Tibial artery (tissue), 4 donors: ENCODE measurements around the gene SH3BGRL3.

Source experiments
- DNase-seq, 2 donors: peaks; one replicate each; pipeline ENCODE4 v3.0.0-alpha.2; 2019
- H3K27ac ChIP-seq, 2 donors: fragments of 200-600 bp; sonication (generic) in 1 of 2; 1 replicate in 1 of 2; 2 replicates in 1 of 2; pipeline ENCODE4 v1.5.1; 2018 to 2019; ENCODE audit warnings: mild to moderate bottlenecking in 1 of 2
- H3K27me3 ChIP-seq, 2 donors: fragments of 200-600 bp; sonication (generic) in 1 of 2; one replicate each; pipeline versions ENCODE4 v1.5.1 to v1.6.0; 2016 to 2019
- H3K36me3 ChIP-seq, 3 donors: fragments of 200-600 bp; sonication (generic) in 2 of 3; one replicate each; pipeline ENCODE4 v1.5.1; 2016 to 2019; ENCODE audit warnings: mild to moderate bottlenecking in 2 of 3
- H3K4me1 ChIP-seq, 4 donors: fragments of 200-600 bp; sonication (generic) in 2 of 4; 1 replicate in 3 of 4; 2 replicates in 1 of 4; pipeline ENCODE4 v1.5.1; 2016 to 2019
- H3K4me3 ChIP-seq, 2 donors: fragments of 200-600 bp; sonication (generic) in 1 of 2; 1 replicate in 1 of 2; 2 replicates in 1 of 2; pipeline ENCODE4 v1.5.1; 2018 to 2019; ENCODE audit warnings: mild to moderate bottlenecking in 2 of 2
- H3K9me3 ChIP-seq, 3 donors: fragments of 200-600 bp; sonication (generic) in 1 of 3; one replicate each; pipeline ENCODE4 v1.5.1; 2016 to 2019
- intact Hi-C: fragments of 100-400 bp; cut with DNase I; formaldehyde crosslinking; loops from one replicate; pipeline ENCODE4 v1.15.0; 2023; ENCODE audit warnings: low total_unique reads
- TF ChIP-seq, protein P1 (sequence below), 2 experiments: fragments of 200-600 bp in 1 of 2; fragments of 450-650 bp in 1 of 2; IDR thresholded peaks; one replicate each; pipeline ENCODE4 v1.5.1; 2017 to 2019; ENCODE audit warnings: antibody characterized with exemption in 2 of 2, mild to moderate bottlenecking in 1 of 2, moderate library complexity in 1 of 2

SH3BGRL3 gene

DNA sequence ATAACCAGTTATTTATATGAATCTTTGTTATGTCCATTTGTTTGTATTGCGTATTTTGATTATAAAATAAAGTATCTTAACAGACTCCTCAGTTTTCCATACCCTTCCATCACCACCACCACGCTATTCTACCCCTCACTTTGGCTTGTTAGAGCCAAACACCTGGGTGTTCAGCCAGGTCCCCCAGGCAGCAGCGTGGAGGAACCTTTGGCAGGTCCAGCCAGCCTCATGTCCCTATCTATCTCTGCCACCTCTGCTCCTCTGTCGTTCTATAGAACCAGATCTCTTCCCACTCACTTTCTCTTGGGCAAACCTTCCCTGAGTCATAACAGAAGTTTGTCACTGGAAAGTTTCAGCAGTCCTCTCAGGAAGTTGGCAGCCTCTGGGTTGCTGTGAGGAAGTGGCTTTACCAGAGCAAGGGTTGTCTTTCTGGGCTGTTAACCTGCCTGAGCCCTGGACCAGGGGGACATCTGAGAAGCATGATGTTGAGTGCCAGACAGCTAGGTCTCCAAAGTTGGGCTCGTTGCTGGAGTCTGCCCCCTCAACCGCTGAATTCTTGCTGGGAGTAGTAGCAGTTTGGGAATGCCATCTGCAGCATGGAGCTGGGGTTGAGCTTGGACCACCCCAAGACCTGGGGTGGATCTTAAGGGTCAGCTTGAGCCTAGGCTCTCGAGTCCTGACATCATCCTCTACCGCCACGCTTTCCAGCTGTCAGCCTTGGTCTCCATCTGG is 996 bp upstream of the SH3BGRL3 start:
- Histone ChIP-seq H3K4me1 (peaks cover 0 to 76% (median 63%) of the 10 kb centered on the region in 4 donors), H3K27ac (peak overlapping the region; percentile 86 to 92), H3K4me3 (peak overlapping the region; percentile 74 to 88), H3K9me3 (no peaks in the 10 kb centered on the region), H3K36me3 (no peaks in the 10 kb centered on the region), H3K27me3 (no peaks in the 10 kb centered on the region)
- TF ChIP-seq, protein P1, sequence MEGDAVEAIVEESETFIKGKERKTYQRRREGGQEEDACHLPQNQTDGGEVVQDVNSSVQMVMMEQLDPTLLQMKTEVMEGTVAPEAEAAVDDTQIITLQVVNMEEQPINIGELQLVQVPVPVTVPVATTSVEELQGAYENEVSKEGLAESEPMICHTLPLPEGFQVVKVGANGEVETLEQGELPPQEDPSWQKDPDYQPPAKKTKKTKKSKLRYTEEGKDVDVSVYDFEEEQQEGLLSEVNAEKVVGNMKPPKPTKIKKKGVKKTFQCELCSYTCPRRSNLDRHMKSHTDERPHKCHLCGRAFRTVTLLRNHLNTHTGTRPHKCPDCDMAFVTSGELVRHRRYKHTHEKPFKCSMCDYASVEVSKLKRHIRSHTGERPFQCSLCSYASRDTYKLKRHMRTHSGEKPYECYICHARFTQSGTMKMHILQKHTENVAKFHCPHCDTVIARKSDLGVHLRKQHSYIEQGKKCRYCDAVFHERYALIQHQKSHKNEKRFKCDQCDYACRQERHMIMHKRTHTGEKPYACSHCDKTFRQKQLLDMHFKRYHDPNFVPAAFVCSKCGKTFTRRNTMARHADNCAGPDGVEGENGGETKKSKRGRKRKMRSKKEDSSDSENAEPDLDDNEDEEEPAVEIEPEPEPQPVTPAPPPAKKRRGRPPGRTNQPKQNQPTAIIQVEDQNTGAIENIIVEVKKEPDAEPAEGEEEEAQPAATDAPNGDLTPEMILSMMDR (IDR thresholded peaks at IDR 0.05) = no peak
- intact Hi-C loops = loop anchor here (5.0 kb wide), 1 partner anchor 1338 kb away; no protein-coding TSS in a partner anchor
- DNase-seq = peak; percentile 65 to 87

DNA sequence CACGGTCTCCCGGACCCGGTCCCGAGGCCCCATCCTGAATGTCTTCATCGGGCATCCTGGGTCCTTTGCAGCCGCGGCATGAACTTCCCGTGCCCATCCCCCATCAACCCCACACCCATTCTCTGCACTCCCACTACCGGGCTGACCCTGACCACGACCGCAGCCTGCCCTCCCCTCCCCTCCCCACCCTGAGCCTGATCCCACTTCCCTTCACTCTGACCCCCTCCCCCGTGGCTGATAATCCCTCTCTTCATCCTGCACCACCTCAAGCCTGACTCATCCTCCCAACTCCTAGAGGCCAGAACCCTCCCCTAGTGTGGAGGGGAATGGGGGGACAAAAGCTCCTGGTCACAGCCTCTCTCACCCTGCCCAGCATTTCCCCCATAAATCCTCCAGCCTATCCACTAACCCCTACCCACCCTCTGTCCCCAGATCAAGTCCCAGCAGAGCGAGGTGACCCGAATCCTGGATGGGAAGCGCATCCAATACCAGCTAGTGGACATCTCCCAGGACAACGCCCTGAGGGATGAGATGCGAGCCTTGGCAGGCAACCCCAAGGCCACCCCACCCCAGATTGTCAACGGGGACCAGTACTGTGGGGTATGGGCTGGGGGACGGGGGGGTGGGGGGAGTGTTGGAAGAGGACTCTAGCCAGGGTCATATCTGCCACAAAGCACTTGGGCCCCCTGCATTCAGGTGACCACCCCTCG is 602 bp downstream of the SH3BGRL3 start:
- peaks cover 0 to 86% (median 73%) of the 10 kb centered on the region in 4 donors for H3K4me1 ChIP-seq
- DNase-seq = peak in 1 of 2 donors; percentile 68
- peak overlapping the region; percentile 86 to 92 for H3K27ac ChIP-seq
- TF ChIP-seq, protein P1 (IDR thresholded peaks at IDR 0.05) = no peak
- peak overlapping the region; percentile 74 to 88 for H3K4me3 ChIP-seq
- H3K9me3 ChIP-seq = no peaks in the 10 kb centered on the region
- no peaks in the 10 kb centered on the region for H3K36me3 ChIP-seq
- intact Hi-C loops = no loop called here
- no peaks in the 10 kb centered on the region for H3K27me3 ChIP-seq

DNA sequence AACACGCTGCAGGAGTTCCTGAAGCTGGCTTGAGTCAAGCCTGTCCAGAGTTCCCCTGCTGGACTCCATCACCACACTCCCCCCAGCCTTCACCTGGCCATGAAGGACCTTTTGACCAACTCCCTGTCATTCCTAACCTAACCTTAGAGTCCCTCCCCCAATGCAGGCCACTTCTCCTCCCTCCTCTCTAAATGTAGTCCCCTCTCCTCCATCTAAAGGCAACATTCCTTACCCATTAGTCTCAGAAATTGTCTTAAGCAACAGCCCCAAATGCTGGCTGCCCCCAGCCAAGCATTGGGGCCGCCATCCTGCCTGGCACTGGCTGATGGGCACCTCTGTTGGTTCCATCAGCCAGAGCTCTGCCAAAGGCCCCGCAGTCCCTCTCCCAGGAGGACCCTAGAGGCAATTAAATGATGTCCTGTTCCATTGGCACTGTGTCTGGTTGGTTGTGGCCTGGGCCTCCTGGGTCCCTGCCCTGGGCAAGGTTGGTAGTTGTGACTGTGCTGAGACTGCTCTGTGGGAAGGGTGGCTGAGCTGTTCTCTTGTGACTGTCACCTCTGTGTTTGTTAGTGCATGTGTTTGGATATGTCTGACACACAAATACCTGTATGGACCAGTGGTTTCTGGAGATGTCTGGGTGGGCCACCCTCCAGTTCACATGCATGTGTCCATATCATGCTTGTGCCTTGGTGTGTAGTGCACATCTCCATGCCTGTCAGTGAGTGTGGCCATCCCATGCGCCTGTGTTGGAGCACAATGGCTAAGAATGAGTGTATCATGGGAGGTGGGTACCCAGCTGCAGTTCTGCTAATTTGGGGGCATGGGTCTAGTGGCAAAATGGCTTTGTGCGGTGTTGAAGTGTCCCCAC is 1.4 kb downstream of the SH3BGRL3 start:
- H3K9me3 ChIP-seq = no peaks in the 10 kb centered on the region
- H3K27me3 ChIP-seq = no peaks in the 10 kb centered on the region
- peak overlapping the region; percentile 74 to 88 for H3K4me3 ChIP-seq
- no peak for DNase-seq
- TF ChIP-seq, protein P1 (IDR thresholded peaks at IDR 0.05) = no peak
- no peaks in the 10 kb centered on the region for H3K36me3 ChIP-seq
- H3K27ac ChIP-seq = peak overlapping the region; percentile 86 to 92
- intact Hi-C loops = no loop called here
- peaks cover 0 to 80% (median 67%) of the 10 kb centered on the region in 4 donors for H3K4me1 ChIP-seq

DNA sequence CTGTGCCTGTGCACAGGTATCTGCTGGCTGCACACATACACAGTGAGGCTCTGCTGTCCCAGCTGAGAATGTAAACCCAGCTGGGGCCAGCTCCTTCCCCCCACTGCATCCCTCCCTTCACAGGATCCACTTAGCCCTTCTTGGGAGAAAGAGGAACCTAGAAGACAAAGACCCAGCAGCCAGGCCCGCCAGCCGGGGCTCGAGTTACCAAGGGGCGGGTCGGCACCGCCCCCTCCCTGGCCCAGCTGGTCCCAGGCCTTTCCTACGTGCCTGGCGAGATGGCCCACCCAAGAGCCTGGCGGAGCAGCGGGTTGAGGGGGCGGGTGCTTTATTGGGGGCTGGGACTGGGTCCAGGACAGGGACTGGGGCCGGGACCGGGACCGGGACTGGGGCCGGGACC is 2.1 kb downstream of the SH3BGRL3 start:
- no peaks in the 10 kb centered on the region for H3K36me3 ChIP-seq
- TF ChIP-seq, protein P1 (IDR thresholded peaks at IDR 0.05) = no peak
- no peaks in the 10 kb centered on the region for H3K27me3 ChIP-seq
- no peaks in the 10 kb centered on the region for H3K9me3 ChIP-seq
- intact Hi-C loops = no loop called here
- H3K27ac ChIP-seq = peak overlapping the region; percentile 86 to 92
- no peak for DNase-seq
- H3K4me3 ChIP-seq = no peak overlapping the region
- peaks cover 0 to 73% (median 61%) of the 10 kb centered on the region in 4 donors for H3K4me1 ChIP-seq

DNA sequence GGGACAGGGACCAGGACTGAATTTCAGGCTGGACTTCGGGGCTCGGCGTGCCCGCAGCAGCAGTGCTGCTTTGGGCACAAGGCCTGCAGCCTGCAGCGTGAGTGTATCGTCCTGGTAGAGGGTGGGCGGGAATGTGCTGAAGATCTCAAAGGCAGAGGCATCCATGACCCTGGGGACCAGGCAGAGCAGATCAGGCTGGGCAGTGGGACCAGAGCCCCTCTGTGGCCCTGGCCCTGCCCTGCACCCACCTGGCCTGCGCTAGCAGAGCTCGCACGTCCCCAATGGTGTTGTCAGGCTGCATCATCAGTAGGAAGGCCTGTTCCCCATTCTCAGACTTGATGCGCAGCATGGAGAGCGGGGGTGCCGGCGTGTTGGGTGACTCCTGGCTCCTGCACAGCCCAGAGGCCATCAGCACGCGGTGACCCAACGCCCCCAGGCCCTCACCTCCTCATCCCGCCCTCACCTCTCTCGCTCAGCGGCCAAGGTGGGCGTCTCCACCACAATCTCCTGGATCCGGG is 2.6 kb downstream of the SH3BGRL3 start:
- H3K27ac ChIP-seq = peak overlapping the region; percentile 86 to 92
- no peak overlapping the region for H3K4me3 ChIP-seq
- intact Hi-C loops = no loop called here

More for the DNA sequence above, 2.6 kb downstream of the SH3BGRL3 start:
- DNase-seq = no peak
- Histone ChIP-seq H3K27me3 (no peaks in the 10 kb centered on the region), H3K9me3 (no peaks in the 10 kb centered on the region), H3K36me3 (no peaks in the 10 kb centered on the region), H3K4me1 (peaks cover 0 to 68% (median 60%) of the 10 kb centered on the region in 4 donors)
- TF ChIP-seq, protein P1 (IDR thresholded peaks at IDR 0.05) = no peak
